Kidney epithelial cell (primary cell): ENCODE measurements around the gene B3GNT7. TPM values are rescaled to one million over a fixed set of nuclear protein-coding genes. Genes with fewer than 3 reads are reported as not detected.

Source experiments
- DNase-seq: peaks from one replicate; pipeline ENCODE4 v3.0.0-alpha.2; 2010; ENCODE audit warnings: low read depth
- H3K27me3 ChIP-seq: 2 replicates; pipeline ENCODE4 v1.6.0; 2011; ENCODE audit warnings: low read length; ENCODE audit not compliant: control insufficient read depth, insufficient read depth
- H3K36me3 ChIP-seq: 2 replicates; pipeline ENCODE4 v1.5.1; 2011; ENCODE audit warnings: low read length; ENCODE audit not compliant: control insufficient read depth, insufficient read depth
- H3K4me3 ChIP-seq: 2 replicates; pipeline ENCODE4 v1.5.1; 2011; ENCODE audit warnings: low read depth, mild to moderate bottlenecking, control low read depth, low read length
- total RNA-seq: library from RNA; depleted of rRNA; stranded (reverse); fragments of >200 nt; gene quantifications from 2 replicates; pipeline ENCODE4 v1.2.3, GENCODE V29; 2015
- TF ChIP-seq, protein P1 (sequence below): IDR thresholded peaks from 2 replicates; pipeline ENCODE4 v1.5.1; 2011; ENCODE audit warnings: mild to moderate bottlenecking, moderate library complexity, low read length, control low read depth, inconsistent platforms; ENCODE audit not compliant: insufficient read depth, poor library complexity, severe bottlenecking

The B3GNT7 gene
- total RNA-seq, 1 donor from 2014 or later, result 8.8 TPM

DNA sequence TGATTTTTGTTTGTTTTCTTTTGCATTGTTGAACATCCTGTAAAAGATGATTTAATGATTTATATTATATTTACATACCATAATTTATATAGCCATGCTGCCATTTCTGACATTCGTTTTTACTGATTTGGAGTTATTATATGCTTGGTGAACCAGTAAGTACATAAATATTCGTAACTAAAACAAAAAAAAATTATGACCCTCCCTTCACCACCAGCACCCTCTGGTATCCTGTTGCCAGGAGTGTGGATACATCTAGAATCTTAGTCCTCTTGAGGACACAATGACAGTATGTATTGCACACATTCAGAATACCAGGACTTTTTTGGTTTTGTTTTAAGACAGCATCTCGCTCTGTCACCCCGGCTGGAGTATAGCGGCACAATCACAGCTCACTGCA, 43.9 kb upstream of the B3GNT7 start:
- TF ChIP-seq, protein P1, sequence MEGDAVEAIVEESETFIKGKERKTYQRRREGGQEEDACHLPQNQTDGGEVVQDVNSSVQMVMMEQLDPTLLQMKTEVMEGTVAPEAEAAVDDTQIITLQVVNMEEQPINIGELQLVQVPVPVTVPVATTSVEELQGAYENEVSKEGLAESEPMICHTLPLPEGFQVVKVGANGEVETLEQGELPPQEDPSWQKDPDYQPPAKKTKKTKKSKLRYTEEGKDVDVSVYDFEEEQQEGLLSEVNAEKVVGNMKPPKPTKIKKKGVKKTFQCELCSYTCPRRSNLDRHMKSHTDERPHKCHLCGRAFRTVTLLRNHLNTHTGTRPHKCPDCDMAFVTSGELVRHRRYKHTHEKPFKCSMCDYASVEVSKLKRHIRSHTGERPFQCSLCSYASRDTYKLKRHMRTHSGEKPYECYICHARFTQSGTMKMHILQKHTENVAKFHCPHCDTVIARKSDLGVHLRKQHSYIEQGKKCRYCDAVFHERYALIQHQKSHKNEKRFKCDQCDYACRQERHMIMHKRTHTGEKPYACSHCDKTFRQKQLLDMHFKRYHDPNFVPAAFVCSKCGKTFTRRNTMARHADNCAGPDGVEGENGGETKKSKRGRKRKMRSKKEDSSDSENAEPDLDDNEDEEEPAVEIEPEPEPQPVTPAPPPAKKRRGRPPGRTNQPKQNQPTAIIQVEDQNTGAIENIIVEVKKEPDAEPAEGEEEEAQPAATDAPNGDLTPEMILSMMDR, result no peak
- H3K27me3 ChIP-seq, result no peaks in the 10 kb centered on the region
- no peak overlapping the region for H3K4me3 ChIP-seq
- DNase-seq, result no peak
- H3K36me3 ChIP-seq, result no peaks in the 10 kb centered on the region

DNA sequence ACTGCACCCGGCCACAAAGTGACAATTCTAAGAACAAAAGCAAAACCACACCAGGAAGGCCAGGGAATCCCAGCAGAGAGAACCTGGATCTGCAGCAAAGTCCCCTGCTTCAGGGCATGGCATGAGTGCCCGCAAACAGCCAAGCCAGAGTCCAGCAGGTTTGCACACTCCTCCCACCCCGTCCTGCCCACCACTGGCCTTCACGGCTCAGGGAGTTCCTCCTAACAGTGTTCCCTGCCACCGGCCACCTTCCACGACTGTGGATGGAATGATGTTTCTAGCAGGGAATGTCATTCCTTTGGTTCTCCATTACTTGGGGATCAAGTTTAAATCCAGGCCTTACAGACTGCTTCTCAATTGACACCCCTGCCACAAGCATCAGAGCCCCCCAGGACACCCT, 42.0 kb upstream of the B3GNT7 start:
- no peaks in the 10 kb centered on the region for H3K36me3 ChIP-seq
- TF ChIP-seq, protein P1, result no peak
- DNase-seq, result no peak

DNA sequence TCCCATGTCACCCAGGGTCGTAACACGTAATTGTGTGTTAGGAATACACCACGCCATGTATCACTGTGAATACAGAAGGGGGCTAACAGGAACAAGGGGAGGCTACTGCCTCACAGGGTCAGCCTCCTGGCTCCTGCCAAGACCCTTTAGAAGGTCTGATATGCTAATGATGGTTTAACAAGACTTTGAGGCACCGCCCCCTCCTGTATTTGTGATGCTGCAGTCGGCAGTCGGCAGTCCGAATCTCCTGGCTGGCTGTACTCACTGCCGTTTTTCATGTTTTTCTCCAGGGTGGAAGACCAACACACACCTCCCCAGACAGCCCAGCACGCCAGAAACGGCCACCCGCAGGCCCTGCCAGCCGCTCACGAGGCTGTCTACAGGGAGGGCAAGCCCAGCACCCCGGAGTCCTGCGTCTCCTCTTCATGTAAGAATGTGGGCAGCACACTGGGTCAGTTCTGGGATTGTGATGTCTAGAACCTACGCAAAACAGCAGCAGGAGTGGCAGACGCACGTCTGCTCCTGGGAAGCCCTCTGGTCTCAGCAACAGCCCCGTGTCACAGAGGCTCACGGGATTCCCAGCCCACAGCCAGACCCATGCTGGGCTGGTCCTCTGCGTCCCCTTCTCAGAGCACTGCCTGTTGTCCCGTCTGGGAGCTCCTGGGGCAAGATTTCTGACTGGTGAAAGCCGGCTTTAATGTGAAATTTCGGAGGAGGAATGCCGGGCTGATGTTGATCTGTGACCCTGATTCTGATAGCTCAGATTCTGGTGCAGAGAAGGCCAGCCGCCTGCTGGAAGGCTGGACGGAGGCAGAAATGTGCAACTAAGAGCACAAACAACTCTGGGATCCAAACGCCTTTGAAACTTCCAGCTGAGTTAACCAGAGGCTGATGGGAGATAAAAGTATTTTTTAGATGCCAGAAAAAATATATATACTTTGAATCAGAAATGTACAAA, 39.7 kb upstream of the B3GNT7 start:
- no peak overlapping the region for H3K4me3 ChIP-seq
- no peaks in the 10 kb centered on the region for H3K36me3 ChIP-seq
- no peak for DNase-seq
- TF ChIP-seq, protein P1, result no peak
- H3K27me3 ChIP-seq, result no peaks in the 10 kb centered on the region

More for the DNA sequence above, 42.0 kb upstream of the B3GNT7 start:
- H3K27me3 ChIP-seq, result no peaks in the 10 kb centered on the region
- no peak overlapping the region for H3K4me3 ChIP-seq

DNA sequence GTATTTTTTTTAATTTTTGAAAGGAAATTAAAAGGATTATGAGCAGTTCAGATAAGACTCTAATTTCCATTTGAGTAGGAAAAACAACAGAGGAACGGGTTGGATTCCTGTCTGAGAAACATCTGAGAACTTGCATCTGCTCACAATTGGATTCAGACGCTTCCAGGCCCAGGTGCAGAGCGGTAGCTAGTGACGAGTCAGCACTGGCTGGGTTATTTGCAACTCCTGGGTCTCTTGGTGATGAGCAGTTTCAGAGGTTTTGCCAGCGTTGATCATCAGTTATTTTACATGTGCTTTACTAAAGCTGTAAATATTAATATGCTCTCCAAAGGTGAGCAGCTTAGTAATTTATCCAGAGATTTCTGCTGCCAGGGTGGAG, 39.1 kb upstream of the B3GNT7 start:
- Histone ChIP-seq H3K36me3 (no peaks in the 10 kb centered on the region), H3K27me3 (no peaks in the 10 kb centered on the region), H3K4me3 (no peak overlapping the region)
- TF ChIP-seq, protein P1, result no peak
- no peak for DNase-seq

DNA sequence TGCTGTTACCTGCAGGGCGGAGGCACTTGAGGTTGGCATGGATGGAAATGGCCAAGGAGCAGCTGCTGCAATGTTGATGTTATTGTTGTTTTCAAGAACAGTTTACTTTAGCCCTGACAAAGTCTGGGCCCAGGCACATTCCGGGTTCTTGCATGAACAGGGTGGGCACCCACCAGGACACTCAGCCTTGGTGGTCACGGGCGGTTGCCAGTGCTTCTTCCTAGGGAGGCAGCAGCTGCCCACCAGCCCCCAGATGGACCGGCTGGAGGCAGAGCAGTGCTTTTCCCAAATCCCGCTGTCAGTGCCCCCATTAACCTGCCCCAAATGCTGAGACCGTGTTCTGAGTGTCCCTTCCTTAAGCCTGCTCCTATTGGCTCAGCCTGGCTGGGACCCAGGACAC, 38.5 kb upstream of the B3GNT7 start:
- TF ChIP-seq, protein P1, result no peak
- DNase-seq, result no peak
- Histone ChIP-seq H3K4me3 (no peak overlapping the region), H3K36me3 (no peaks in the 10 kb centered on the region), H3K27me3 (no peaks in the 10 kb centered on the region)
